Stimulated activated CD8-positive, alpha-beta memory T cell treated with anti-CD3 and anti-CD28 coated beads, Interleukin-12 subunit alpha, Interleukin-12 subunit beta, amount 100 ng/mL, for 4 hours (primary cell): Measurements from ENCODE around the gene VDAC1.
"Not testable (repeated sequence)": the region's sequence is repeated elsewhere in the genome, so short reads cannot be mapped to it uniquely, and the experiment has no call there.

Experiments
- DNase-seq: peaks from one replicate; pipeline ENCODE4 v3.0.0-alpha.2; 2020; ENCODE audit warnings: low read depth

Gene VDAC1

DNA sequence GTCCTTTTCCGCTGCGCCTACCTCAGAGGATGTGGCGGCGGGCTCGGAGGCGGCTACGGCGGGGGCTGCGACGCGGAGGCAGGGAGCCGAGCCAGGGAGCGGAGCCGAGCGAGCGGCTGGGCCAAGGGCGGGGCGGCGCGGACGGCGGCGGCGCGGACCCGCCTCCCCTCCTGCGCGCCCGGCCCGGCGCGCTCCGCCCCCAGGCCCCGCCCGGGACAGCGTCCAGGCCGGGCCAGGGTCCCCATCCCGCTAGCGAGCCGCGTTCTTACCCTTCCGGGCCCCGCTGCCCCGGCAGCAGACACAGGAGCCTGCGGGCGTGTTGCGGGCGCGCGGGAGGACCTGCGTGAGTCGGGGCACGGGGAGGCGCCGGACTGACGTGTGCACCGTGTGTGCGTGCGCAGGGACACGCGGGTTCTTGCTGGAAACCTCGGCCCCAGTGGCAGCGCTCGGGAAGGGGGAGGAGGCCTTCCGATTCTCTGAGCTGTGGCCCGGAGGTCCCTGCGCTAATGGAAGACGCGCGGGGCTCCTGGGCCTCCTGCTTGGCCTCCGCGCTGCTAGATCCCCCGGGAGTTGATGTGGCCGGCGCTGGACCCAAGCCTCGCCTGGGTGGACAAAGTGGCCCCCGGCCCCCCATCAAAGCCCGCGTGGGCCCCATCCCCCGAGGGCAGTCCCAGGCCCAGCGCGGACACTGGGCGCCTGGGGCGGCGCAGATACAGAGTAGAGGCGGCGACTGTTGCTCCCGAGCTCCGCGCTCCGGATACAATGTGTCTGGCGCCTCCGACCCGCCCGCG is at the start of gene VDAC1:
TSS of gene VDAC1 (minus strand) at position 350 of the 791 bp plus-strand sequence. CDS start 11,963 bp downstream, outside the sequence.
- DNase-seq: peak; percentile 70

- DNase-seq: no peak
Measured at GRCh38 chr5:134053840-134054338, 49.1 kb upstream of the VDAC1 start.

DNA sequence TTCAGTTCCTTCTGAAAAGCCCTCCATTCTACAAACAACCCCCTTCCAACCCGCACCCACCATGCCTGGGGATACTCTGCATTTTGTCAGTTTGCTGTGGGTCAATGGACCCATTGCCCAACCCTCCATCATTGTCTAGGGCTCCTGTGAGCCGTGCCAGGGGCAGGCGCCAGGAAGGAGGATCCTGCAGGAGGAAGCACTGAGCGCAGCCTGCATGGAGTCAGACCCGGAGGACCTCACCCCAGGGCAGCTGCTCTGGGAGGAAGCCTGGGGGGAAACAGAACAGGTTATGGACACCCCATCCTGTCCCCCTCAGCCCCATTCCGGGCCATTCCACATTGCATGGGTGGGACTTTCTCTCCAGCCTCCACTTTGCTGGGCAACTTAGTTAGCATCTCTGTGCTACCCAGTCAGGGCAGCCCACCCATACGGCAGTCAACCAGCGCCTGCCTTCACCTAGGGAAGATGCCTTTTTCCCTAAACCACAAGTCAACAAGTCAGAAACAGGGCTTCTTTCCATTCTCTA is 48.6 kb upstream of the VDAC1 start:
- DNase-seq: no peak

- no peak for DNase-seq
Measured at GRCh38 chr5:134051305-134051704, 46.5 kb upstream of the VDAC1 start.

DNA sequence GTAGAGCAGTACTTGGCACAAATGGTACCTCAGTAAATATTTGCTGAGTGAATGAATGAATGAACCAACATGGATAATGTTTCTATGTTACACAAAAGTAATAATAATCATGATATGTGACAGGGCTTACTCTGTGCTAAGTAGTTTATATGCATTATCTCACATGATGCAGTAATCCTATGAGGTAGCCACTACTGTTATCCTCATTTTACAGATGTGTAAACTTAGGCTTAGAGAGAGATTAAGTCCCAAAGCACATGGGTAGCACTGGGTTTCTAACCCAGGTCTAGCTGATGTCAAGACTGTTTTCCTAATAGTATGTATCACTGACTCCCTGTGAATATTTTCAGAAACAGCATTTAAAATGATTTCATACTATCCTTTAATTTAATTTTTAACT is 44.1 kb upstream of the VDAC1 start:
- no peak for DNase-seq

GRCh38 chr5:134047687-134048056 is 42.9 kb upstream of the VDAC1 start:
- no peak for DNase-seq

DNA sequence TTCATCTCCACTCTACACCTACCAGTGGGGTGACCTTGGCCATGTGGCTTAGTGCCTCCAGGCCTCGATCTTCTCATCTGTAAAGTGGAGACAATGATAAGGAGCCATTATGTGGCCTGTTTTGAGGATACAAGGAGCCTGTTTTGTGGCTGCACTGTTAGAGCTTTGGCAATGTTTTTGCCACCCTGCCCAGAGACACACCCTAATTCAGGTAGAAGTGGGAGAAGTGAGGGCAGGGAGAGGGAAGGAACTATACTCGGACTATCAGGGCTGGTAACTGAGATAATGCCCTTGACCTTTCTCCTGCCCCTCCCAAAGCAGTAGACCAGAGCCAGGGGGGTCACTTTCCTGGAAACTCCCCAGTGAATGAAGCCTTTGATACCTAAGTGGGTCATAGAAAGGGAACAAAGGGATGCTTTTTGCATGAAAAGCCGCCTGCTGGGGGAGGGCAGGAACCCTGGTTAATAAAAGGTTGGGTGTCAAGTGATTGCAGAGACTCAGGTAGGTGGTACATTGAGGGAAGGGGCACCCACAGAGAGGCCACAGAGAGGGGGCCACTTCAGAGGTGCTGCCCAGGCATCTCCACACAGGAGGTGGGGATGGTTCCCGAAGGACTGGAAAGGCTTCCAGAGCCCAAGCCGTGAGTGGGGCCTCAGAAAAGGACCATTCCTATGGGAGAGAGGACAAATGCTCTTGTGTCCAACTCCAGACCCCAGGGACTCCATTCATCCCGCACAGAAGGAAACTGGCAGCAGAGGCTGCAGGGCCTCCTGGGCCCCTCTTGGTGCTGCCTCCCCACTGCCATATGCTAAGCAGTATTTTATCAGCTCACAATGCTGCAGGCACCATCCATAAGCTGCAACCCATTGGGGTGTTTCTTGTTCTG is 42.3 kb upstream of the VDAC1 start:
- DNase-seq: no peak

GRCh38 chr5:134046330-134046729 is 41.6 kb upstream of the VDAC1 start:
- DNase-seq: no peak

GRCh38 chr5:134043793-134044792 is 39.3 kb upstream of the VDAC1 start:
- no peak for DNase-seq

DNA sequence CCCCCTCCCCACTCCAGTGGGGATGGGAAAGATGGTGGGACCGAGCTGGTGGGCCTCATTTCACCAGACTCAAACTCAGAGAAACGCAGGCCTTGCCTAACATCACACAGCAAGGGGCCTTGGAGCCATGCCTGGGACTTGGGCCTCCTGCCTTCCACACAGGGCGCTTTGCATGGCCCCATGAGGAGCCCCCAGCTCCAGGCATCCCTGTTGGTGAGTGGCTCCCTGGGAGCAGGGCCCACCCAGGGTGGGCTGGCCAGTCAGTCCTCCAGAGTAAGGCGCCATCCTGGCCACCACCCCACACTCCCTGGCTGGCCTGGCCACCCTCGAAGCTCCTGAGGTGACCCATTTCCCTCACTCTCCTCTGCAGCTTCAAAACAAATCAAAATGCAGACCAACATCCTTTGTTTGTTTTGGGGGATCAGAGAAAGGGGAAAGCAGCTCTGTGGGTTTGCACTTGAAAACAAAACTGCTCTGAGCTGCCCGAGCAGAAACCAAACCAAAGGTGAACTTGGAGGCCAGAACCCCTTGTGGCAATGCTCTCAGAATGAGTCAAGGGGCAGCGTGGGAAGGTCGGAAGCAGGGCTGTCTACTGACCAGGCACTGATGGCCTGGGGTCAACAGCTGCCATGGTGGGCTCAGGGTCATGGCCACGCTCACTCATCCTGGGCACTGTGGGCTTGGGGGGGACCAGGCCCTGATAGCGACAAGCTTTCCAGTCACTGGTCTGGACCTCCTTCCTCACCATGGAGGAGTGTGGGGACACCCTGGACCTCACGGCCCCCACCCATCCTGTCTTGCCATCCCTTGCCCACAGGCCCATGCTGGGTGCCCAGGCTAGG is 37.0 kb upstream of the VDAC1 start:
- no peak for DNase-seq

DNA sequence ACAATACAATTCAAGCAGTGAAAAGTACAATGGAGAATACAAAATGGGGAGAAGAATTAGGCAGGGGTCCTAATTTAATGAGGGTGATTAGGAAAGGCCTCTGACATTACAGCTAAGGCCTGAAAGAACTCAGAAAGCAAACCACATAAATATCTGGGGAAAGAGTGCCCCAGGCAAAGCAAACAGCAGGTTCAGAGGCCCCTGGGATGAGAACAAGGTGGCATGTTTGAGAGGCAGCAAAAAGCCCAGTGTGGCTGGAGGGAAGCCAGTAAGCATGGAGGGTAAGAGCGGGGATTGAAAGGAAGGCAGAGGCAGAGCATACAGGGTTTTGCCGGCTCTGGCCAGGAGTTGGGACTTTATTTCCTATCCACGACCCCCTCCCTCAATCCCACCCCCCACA is 33.4 kb upstream of the VDAC1 start:
- no peak for DNase-seq

GRCh38 chr5:134037160-134037559 is 32.4 kb upstream of the VDAC1 start:
- no peak for DNase-seq

- no peak for DNase-seq
Measured at GRCh38 chr5:134034326-134034725, 29.6 kb upstream of the VDAC1 start.

- not testable (repeated sequence) for DNase-seq
Measured at GRCh38 chr5:134030303-134030964, 25.7 kb upstream of the VDAC1 start.

- no peak for DNase-seq
Measured at GRCh38 chr5:134029156-134029555, 24.4 kb upstream of the VDAC1 start.

GRCh38 chr5:134028496-134028895 is 23.7 kb upstream of the VDAC1 start:
- no peak for DNase-seq

GRCh38 chr5:134027288-134027615 is 22.5 kb upstream of the VDAC1 start:
- DNase-seq: no peak

DNA sequence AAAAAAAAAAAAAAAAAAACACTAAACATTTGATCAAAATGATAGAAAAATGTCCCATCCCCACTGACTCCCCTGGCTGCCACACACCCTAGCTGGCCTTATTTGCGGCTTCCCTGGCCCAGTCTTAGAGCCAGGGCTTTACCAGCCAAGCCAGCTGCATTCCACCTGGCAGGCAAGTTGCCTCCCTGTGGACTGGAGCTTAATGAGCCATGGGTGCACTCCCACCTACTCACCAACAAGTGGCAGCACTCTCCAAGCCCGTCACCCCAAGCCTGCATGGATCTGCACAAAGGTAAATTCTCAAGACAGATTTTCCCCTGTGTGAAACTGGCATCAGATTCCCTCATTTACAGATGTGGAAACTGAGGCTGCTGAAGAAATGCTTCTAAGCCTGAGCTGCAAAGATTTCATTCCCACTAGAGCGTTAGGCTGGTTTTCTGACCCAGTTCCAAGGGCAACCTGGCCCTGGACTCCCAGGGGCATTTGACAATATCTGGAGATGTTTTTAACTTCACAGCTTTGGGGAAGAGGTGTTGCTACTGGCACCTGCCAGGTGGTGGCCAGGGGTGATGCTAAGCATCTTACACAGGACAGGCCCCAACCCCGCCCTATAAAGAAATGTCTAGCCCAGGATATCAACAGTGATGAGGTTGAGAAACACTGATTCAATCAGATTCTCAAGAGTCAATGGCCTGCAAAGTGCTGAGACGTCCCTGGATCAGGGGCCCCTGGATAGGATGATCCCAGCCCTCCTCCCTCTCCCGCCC is 21.9 kb upstream of the VDAC1 start:
- no peak for DNase-seq

- DNase-seq: no peak
Measured at GRCh38 chr5:134025786-134026185, 21.0 kb upstream of the VDAC1 start.
